ENCODE data around the gene PLP2.
A peak's percentile ranks its signal among the peaks of the same experiment; 100 is the strongest.
"Not testable (repeated sequence)": the region's sequence is repeated elsewhere in the genome, so short reads cannot be mapped to it uniquely, and the experiment has no call there.

Gene PLP2

GRCh38 chrX:49171752-49172279 is at the start of gene PLP2:
TSS of gene PLP2 (plus strand) at chrX:49171898. CDS start at chrX:49172001, 103 bp downstream.
- peak; percentile 46 for DNase-seq (ENCODE audit: low spot score)

GRCh38 chrX:49122499-49122898 is 49.2 kb upstream of the PLP2 start:
- DNase-seq (ENCODE audit: low spot score): no peak

- not testable (repeated sequence) for DNase-seq (ENCODE audit: low spot score)
Measured at GRCh38 chrX:49127742-49128258, 43.9 kb upstream of the PLP2 start.

- DNase-seq (ENCODE audit: low spot score): no peak
Measured at GRCh38 chrX:49129427-49129826, 42.3 kb upstream of the PLP2 start.

- not testable (repeated sequence) for DNase-seq (ENCODE audit: low spot score)
Measured at GRCh38 chrX:49132275-49132674, 39.4 kb upstream of the PLP2 start.

- no peak for DNase-seq (ENCODE audit: low spot score)
Measured at GRCh38 chrX:49133759-49134158, 37.9 kb upstream of the PLP2 start.

- DNase-seq (ENCODE audit: low spot score): no peak
Measured at GRCh38 chrX:49137492-49137891, 34.2 kb upstream of the PLP2 start.

- no peak for DNase-seq (ENCODE audit: low spot score)
Measured at GRCh38 chrX:49139713-49140112, 32.0 kb upstream of the PLP2 start.

GRCh38 chrX:49142264-49142663 is 29.4 kb upstream of the PLP2 start:
- DNase-seq (ENCODE audit: low spot score): not testable (repeated sequence)

GRCh38 chrX:49143154-49143553 is 28.5 kb upstream of the PLP2 start:
- not testable (repeated sequence) for DNase-seq (ENCODE audit: low spot score)

GRCh38 chrX:49147282-49147681 is 24.4 kb upstream of the PLP2 start:
- DNase-seq (ENCODE audit: low spot score): no peak

GRCh38 chrX:49147936-49148335 is 23.8 kb upstream of the PLP2 start:
- no peak for DNase-seq (ENCODE audit: low spot score)

- peak; percentile 43 for DNase-seq (ENCODE audit: low spot score)
Measured at GRCh38 chrX:49148390-49149100, 23.2 kb upstream of the PLP2 start.

GRCh38 chrX:49149291-49149690 is 22.4 kb upstream of the PLP2 start:
- not testable (repeated sequence) for DNase-seq (ENCODE audit: low spot score)

- DNase-seq (ENCODE audit: low spot score): no peak
Measured at GRCh38 chrX:49153467-49153866, 18.2 kb upstream of the PLP2 start.

- peak; percentile 66 for DNase-seq (ENCODE audit: low spot score)
Measured at GRCh38 chrX:49155243-49155899, 16.3 kb upstream of the PLP2 start.

GRCh38 chrX:49155900-49156837 is 15.5 kb upstream of the PLP2 start:
- DNase-seq (ENCODE audit: low spot score): peak; percentile 70

GRCh38 chrX:49157194-49157593 is 14.5 kb upstream of the PLP2 start:
- DNase-seq (ENCODE audit: low spot score): no peak

- no peak for DNase-seq (ENCODE audit: low spot score)
Measured at GRCh38 chrX:49160908-49161307, 10.8 kb upstream of the PLP2 start.

GRCh38 chrX:49161632-49162031 is 10.1 kb upstream of the PLP2 start:
- DNase-seq (ENCODE audit: low spot score): no peak

- no peak for DNase-seq (ENCODE audit: low spot score)
Measured at GRCh38 chrX:49162620-49163019, 9.1 kb upstream of the PLP2 start, which contains the start of gene MAGIX. TSS of gene MAGIX (plus strand) at chrX:49162758. CDS start at chrX:49162890, 132 bp downstream.
